GM18519 (cell line): ENCODE data around the gene DLX5.

Experiments
- ATAC-seq: cut with Tn5 transposase; IDR thresholded peaks from one replicate; pipeline ENCODE4 v1.9.1; 2021; ENCODE audit warnings: mild to moderate bottlenecking, moderate library complexity; ENCODE audit not compliant: unreplicated experiment, low FRiP score

Gene DLX5

DNA sequence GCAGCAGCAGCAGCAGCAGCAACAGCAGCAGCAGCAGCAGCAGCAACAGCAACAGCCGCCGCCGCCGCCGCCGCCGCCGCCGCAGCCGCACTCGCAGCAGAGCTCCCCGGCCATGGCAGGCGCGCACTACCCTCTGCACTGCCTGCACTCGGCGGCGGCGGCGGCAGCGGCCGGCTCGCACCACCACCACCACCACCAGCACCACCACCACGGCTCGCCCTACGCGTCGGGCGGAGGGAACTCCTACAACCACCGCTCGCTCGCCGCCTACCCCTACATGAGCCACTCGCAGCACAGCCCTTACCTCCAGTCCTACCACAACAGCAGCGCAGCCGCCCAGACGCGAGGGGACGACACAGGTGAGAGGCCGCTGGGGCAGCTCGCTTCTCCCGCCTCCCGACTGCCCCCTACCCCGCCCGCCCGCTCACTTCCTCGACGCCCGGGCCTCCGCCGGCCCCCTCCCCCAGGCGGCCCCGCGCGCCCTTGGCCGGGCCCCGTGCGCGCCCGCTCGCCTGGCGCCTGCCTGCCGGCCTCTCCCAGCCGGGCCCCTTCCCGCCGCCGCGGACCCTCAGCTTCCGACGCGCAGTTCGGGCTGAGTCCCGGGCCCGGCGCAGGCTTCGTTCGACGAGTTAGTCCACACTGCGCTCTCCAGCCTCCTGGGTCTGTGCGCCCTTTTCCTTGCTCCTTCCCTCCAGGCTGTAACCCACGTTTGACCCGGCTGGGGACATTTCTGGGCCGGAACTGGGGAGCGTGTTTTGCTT, 18.4 kb downstream of the DLX5 start:
- ATAC-seq: no peak

DNA sequence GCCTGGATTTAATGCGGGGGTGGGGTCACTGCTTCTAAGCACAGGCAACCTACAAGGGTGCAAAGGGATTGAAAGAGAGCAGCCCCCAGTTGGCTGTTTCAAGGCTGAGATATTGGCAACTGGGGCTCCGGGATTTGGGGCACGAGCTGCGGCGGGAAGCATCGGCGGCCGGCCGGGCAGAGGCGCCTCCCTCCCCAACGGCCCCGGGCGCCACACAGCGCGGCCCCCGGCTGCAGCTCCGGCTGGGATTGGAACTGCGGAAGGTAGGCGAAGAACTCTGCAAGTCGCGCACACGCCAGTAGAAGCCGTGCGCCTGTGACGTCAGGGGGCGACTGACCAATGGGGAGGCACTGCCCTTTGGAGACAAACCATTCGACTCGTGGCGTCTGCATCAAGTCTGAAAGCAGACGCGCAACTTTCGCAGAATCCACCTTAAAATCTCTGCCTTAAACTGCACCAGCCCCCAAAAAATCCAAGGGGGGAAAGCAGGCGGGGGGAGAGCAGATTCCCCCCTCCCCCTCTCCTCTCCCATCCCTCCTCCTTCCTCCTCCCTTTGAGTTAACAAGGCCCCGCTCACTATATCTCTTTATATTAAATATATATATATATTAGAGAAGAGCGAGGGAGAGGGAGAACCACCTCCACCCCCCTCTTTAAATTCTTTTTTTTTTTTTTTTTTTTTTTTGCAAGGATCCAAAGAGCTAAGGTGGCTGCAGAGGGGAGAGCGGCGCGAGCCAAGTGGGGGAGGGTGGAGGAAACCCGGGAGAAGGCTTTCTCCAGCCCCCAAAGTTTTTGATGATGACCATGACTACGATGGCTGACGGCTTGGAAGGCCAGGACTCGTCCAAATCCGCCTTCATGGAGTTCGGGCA, 19.2 kb downstream of the DLX5 start, which contains the start of gene DLX6:
Gene DLX6, plus strand, starts transcription at position 371 of the 872 bp plus-strand sequence. Its CDS starts 425 bp downstream, at position 796.
- ATAC-seq: no peak

- ATAC-seq: no peak
These were observed 20.1 kb downstream of the DLX5 start for GRCh38 chr7:97004247-97005182.

- no peak for ATAC-seq
These were observed 21.1 kb downstream of the DLX5 start for GRCh38 chr7:97003262-97004246.

GRCh38 chr7:97002555-97003261, 21.9 kb downstream of the DLX5 start:
- ATAC-seq: no peak

GRCh38 chr7:97001656-97002554, 22.7 kb downstream of the DLX5 start:
- ATAC-seq: no peak

GRCh38 chr7:97001221-97001620, 23.4 kb downstream of the DLX5 start:
- no peak for ATAC-seq

DNA sequence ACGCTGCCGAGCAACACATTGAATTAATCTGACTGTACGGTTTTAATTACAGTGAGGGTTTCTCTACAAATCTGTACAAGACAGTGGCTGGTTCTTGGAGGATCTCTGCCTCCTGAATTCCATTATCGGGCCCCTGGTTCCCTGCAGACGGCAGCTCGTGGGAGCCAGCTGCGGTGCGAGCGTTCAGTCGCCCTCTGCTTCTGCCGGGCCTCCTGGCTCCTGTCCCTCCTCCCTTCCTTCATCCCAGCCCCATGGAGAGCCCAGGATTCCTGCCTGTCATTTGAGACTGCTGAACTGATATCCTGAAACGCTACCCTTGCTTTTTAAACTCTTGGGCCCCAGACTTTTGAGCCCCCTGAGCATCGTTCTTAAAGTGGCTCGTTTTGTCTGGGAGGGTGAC, 25.9 kb downstream of the DLX5 start:
- ATAC-seq: no peak

- no peak for ATAC-seq
These were observed 26.3 kb downstream of the DLX5 start for GRCh38 chr7:96998333-96998732.

DNA sequence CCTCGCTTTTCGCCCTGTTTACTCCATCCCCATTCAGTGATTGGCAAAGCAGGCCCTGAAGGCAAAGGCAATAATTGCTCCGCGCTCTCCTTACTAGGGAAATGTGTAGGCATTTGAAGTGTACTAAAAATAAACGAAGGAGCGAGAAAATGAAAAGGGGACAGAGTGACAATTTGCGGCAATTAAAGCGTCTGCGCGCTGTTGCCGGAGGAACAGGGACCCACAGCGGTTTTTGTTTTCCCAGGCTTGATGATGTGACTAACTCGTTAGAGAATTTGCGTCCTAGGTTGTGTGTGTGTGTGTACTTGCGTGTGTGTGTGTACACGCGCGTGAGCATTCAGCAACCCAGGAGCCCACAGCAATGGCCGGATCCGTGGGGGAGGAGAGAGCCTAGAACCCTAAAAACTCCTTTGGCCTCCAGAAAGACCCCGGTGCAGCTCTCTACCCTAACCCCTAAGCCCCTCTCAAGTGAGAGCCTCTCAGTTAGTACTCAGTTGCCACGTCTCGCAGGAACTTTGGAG, 27.1 kb downstream of the DLX5 start:
- ATAC-seq: no peak

DNA sequence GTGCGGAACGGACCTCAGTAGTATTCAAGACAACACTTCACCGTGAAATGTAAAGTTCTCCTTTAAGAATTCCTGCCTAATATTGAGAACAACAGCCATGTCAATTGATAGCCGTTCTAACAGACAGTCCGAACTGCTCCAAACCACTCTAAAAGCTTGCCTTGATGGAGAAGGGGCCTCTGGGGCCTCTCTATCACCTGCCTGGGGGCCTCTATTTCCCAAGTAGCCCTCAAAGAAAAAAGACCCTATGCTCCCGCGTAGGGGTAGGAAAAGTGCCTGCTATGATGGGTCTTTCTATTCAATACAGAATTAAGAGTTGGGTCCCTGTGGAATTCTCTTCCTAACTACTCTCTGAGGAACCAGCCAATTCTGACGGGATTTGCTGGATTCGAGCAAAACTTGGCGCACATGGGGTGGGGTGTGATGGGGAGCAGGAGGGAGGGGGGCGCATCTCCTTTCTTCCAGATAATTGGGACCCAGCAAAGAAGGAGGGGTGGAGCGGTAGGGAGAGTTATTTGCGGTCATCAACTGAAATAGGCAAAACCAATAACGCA, 27.6 kb downstream of the DLX5 start:
- no peak for ATAC-seq

GRCh38 chr7:96996111-96996957, 28.3 kb downstream of the DLX5 start:
- no peak for ATAC-seq

DNA sequence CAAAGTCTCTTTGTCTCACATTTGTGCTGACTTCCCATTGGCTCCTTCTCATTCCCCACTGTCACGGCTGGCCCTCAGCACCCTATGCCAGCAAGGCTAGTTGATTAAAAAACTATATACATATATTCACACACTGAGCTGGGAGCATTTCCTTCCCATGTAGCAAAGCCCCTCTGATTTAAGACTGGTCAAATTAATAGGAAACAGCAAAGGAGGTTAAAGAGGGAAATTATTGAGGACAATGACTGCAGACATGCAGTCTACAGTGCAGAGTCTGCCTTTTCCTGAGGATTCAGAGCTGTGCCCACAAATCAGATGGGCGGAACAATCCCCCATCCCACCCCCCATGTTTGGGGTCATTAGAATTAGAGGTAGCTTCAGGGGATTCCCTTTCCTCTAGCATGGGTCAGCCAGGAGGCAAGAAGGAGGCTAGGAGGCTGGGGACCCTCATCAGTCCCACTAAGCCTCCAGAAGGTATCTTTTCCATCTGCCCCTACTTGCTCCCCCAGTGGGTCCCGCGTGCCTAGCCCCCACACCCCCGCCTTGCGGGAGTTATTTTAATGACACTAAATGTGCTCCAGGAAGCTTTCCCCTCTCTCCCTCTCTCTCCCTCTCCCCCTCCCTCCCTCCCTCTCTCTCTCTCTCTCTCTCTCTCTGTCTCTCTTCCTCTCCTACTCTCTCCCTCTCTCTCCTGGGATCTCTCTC, 29.1 kb downstream of the DLX5 start:
- no peak for ATAC-seq

DNA sequence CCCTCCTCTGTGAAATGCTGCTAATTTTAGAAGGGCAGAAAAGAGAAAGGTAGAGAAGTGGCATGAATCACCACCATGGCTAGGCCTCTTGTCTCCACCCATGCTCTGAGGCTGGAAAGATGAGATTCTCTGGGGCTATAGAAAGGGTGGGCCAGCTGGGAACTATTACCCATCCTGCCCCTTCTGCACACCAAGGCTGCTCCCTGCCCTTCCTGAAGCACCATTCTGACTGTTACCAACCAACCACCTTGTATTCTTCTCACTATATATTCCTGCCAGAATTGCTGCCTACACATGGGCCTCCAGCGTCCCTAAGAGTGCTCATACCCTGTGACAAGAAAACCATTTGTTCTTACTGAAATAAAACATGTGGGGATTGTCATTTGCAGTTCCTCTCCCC, 30.7 kb downstream of the DLX5 start:
- ATAC-seq: no peak

DNA sequence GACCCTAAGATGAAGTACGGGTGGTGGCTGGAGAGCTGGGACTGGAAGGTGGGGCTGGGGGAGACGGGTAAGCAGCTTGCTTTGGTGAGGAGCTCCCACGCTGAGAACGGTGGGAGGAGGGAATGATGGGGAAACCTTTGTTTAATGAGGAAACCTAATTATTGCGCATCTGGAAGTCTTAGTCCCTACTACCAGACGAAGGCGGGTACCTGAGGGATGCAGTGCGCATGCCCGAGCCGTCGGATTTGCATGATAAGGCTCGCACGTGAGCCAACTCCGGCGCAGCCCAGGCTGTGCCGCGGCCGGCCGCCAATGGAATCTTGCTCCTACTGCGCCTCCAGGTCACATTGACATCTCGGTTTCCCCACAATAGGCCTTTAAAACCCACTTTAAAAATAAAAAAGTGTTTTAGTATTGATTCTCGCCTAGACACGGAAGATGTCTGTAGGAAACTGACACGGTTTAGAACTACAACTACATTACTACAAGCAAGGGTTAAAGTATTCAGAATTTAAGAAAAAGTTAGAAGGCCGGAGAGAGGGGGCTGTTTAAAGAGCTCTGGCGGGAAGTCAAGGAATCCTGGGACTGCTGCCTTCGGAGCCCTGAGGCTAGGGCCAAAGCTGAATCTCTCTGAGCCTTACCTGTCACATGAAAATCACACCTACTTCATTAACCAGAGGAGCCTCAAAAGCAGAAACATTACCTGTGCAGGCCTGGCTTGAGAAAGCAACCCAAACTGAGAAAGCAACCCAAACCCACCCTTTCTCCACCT, 31.4 kb downstream of the DLX5 start:
- ATAC-seq: no peak
